Measurements from ENCODE around the gene IQCN.

- TF ChIP-seq CTCF (IDR thresholded peaks at IDR 0.05 in 4 of 5, conservative IDR thresholded peaks at IDR 0.05 in 1 of 5), result no peak
- no peak for TF ChIP-seq POLR2A (IDR thresholded peaks at IDR 0.05)
These were observed 36.7 kb upstream of the IQCN start for GRCh38 chr19:18310966-18311365.

Measured in gastrocnemius medialis (tissue), 4 donors.